HG03354 (cell line): ENCODE measurements around the gene EPHB2.
"Not testable (repeated sequence)": the region's sequence is repeated elsewhere in the genome, so short reads cannot be mapped to it uniquely, and the experiment has no call there.

Experiments
- ATAC-seq: cut with Tn5 transposase; IDR thresholded peaks from one replicate; pipeline ENCODE4 v1.9.1; 2021; ENCODE audit warnings: mild to moderate bottlenecking; ENCODE audit not compliant: unreplicated experiment, poor library complexity, severe bottlenecking

Gene EPHB2

DNA sequence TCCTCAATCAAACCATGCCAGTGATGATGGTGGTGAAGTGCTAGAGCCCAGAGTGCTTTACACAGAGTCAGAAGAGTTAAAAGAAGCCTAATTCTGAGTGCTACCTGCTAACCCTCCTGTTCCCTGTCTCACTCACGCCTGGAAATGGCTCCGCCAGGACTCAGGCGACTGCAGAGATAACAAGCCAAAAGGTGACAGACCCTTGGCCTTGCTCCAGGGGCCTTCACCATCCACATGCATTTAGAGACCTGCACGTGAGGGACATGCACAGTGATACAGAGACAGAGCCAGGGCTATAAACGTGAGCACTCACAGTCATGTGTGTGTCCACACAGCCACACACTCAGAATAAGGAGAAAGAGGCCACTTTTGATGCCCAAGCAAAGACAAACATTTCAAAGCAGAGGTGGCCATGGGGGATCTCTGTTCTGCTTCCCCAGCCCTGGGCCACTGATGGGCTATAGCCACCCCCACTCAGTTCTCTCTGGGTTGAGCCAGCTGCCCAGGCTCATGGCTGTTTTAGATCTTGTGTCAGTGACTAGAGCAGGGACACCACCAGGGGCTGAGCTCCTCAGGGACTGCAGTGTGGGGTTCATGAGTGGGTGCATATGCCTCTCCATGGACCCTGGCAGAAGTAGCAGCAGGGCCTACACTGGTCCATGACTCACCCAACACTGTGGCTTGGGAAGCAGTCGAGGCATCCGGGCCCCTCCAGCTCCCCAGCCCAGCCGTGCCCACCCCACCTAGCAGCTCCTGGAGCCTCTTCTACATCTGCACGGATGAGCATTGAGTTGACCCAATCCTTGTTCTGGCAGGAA, 117.2 kb downstream of the EPHB2 start:
- ATAC-seq, result no peak

DNA sequence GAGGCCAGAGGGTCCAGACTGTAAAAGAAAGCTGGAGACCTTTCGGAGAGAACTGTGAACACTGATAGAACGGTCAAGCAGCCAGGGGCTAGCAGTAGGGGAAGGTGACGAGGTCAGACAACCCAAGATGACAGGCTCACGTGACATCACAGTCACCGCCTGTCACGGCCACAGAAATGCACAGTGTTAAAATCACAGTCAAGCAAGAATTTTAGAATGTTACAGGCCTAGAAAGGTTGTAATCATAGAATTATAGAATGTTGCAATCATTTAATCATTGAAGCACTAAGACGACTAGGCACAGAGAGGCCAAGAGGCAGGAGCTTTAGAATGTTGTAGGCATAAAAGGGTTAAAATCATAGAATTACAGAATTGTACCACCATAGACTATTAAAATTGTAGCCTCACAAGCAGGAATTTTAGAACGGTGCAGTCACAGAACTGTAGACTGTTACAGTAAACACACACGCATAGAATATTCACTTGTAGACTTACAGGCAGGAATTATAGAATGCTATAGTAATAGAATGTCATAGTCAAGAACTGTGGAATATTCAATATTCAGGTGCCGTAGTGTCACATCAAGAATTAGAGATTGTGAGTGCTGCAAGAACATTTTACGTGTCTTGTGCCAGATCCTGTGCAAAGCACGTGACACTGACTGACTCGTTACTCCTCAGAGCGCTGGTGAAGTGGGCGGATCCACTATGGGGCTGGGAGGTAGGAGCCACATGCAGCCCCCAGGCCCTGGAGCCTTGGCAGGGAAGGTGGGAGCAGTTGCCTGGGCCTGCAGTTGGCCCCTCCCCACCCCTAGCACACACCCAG, 118.1 kb downstream of the EPHB2 start:
- ATAC-seq, result no peak

DNA sequence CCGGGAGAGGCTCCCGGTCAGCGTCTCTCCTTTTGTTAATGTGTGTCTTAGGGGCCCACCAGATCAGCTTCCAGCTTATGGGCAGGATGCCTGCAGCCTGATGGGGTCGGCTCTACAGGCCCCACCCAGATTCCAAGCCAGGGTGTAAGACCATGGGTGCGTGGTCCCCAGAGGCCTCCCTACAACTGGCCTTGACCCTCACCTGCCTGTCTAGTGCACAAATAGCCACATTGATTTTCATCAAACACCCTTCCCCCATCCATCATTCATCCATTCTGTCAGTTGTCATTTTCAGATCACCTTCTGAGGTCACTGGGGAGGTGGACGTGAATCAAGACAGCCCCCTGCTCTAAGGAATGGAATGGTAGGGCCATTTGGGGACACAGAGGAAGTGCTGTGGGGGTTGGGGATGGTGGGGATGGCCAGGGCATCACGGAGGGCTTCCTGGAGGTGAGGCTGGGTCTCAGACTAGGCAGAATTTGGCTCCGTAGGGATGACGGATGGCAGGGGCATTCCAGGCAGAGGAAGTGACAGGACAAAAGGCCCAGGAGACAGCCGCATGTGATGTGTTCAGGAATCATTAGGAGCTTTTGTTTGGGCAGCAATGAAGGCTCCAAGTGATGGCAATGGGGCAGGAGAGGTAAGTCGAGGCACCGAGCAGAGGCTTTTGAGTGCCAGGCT, 118.8 kb downstream of the EPHB2 start:
- ATAC-seq, result no peak

DNA sequence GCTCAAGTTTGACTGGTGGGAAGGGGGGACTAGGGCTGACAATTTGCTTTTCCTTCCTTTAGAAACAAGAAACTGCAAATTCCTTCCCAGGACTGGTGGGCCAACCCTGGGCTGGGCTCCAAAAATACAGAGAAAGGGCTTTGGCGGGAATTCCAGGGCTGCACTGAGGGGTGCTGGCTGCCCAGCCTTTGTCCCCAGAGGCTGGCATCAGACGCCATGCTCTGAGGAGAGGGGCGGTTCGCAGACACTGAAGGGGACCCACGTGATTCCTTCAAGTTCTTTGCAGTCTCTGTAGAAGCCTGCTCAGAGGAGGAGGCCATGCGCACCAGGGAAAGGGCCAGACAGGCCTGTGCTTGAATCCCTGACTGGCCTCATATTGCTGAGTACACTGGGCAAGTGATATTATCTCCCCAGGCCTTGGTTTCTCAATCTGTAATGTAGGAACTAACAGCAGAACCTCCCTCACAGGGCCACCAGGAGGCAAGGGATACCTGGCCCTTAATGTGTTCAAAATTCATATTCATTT, 119.5 kb downstream of the EPHB2 start:
- no peak for ATAC-seq

DNA sequence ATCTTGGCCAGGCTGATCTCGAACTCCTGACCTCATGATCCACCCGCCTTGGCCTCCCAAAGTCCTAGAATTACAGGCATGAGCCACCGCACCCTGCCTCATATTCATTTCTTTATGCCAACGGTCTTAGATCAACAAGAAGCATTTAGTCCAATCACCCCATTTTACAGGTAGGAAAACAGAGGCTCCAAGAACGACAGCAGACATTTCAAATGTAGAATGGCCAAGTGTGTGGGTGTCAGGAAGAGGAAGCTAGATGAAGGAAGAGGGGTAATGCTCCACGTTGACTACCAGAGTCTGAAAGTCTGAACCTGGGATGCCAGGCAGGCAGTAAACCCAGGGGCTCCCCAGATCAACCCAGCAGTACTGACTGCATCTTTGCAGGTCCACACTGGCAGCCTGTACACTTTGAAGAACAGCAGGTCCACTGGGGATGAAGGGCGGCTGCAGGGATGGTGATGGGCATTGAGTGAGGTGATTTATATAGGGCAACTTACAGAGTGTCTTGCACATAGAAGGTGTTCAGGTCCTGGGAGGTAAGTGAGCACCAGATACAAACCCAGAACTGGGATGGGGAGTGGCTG, 120.2 kb downstream of the EPHB2 start:
- ATAC-seq, result no peak

DNA sequence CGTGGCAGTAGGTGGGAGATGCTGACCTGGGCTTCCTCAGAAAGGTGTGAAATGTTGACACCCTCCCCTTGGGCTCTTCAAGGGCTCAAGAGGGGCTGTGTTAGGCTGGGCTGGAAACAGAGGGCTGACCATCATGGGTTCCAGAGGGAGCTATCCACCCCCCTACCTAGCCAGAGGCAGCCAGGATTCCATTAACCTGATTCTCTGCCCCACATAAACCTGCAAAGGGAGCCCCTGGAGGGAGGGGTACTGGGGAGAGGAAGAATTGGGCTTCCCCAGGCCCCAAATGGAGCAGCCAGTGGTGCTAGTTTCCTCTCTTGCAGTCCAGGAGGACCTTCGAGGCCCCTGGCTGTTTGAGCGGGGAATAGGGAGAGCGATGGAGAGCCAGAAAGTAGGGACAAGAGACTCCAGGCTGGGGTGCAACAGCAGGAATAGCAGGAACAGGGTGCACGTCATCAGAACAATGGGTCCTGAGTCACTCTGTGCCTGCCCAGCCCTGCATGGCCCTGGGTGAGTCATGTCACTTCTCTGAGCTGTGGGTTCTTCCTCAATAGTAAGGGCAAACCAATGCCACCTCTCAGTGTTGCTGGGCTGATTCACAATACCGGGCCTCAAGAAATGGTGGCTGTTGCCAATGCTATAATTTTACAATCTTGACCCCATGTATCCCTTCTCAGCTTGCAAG, 121.2 kb downstream of the EPHB2 start:
- no peak for ATAC-seq

DNA sequence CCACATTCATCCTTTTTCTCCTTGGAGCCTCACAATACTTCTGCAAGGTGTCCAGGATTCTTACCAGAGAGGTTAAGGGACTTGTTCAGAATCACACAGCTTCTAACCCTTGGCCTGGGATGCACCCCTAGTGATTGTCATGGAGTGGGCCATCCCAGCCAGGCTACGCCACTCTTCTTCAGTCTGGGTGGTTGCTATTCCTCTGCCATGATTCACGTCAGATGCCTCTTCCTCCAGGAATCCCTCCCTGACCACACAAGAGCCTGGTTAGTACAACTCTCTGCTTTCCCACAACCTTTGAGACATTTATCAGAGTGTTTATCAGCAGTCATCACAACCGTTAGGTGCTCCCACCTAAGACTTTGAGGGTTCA, 121.8 kb downstream of the EPHB2 start:
- no peak for ATAC-seq

DNA sequence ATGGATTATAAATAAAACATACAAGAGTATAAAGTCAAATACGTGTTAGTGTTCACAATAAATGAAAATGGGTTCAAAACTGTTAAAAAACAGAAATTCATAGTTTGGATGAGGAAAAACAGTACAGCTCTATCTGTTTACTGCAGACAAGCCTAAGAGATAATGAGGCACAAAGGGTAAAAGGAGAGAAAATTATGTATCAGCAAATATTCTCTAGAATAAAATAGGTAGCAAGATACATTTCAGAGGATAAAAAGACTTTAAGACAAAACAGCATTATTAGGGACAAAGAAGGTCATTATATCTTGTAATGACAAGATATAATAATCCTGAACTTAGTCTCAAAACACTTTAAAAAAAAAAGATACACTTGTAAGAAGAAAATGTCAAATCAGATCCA, 123.1 kb downstream of the EPHB2 start:
- no peak for ATAC-seq

DNA sequence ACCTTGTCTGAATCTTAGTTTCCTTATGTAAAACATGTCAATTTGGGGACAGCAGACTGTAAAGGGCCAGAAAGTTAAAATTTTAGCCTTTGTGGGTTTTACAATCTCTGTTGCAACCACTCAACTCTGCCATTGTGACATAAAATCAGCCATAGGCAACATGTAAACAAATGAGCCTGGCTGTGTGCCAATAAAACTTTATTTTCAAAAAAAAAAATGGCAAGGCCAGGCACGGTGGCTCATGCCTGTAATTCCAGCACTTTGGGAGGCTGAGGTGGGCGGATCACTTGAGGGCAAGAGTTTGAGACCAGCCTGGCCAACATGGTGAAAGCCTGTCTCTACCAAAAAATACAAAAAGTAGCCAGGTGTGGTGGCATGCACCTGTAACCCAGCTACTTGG, 123.8 kb downstream of the EPHB2 start:
- ATAC-seq, result not testable (repeated sequence)

DNA sequence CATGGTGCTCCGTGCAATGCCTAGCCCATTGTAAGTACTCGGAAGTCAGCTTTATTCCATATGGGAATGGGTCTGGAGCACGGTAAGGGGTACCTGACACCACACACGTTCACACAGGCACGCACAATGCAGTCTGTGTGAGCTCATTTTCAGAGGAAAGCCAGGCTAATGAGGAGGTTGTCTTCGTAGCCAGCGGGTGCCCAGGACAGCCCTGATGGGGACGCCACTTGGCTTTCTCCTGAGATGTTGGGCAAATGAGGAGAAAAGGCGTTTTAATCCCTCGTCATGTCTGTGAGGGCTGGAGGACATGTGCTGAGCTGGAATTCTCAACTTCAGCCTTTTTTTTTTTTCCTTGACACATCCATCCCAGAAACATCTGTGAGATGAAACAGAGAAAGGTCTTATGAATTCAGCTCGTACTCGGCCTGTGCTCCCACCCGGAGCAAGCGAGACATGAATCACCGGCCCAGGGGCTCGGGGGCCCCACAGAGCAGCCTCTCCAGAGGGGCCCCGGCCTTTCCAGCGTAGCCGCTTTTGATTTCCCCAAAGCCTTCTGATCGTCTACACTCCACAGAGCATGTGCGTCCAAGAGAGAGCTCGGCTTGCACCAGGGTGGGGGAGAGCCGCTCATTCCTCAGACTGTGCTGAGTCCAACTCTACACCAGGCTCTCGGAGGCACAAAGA, 125.1 kb downstream of the EPHB2 start:
- ATAC-seq, result no peak

DNA sequence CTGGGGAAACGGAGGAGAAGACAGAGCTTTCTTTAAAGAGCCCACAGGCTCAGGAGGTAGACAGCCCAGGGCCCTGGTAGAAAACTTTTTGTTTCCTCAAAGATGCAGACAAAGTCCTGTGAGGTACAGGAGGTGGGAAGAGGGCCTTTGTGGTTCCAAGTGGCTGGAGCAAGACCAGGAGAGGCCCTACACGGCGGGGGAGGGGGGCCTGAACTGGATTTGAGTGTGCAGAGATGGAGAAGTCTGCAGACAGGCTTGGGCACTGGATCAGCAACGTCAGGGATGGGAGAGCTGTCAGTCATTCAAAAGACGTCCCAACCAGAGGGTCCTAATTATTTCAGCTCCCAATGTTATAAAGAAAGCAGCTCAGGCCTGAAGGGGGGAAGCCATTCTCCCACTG, 126.2 kb downstream of the EPHB2 start:
- ATAC-seq, result no peak

DNA sequence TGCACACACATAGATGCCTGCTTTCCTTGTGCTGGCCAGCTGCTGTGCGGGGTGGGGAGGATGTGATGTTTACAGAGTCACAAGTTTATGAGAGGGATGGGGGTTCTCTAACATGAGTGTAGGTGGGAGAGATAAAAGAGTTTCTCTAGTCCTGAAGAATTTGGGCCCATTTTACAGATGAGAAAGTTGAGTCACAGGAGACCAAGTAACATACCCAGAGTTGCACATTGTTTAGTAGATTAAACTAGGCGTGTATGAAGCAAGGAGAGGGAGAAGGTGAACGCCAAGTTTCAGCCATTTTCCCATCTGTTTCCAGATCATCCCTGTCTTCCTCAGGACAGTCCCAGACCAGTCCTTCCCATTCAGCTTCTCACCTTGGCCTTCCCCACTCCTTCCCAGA, 126.7 kb downstream of the EPHB2 start:
- ATAC-seq, result no peak

DNA sequence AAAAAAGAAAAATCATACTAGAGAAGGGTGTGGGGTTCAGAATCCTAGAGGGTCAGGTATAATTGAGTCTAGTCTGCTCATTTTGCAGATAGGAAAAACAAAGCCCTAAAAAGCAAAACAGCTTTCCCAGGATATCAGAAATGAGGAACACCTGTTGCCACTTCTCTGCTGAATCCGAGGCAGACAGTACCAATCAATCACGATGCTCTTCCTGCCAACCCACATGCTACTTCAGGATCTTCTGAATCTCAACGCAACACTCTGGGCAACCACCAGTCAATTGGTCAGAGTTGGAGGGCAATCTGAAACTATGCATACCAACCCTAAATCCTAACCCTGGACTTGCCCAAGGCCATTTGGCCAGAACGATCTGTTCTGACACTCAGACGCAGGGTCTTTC, 128.3 kb downstream of the EPHB2 start:
- no peak for ATAC-seq

DNA sequence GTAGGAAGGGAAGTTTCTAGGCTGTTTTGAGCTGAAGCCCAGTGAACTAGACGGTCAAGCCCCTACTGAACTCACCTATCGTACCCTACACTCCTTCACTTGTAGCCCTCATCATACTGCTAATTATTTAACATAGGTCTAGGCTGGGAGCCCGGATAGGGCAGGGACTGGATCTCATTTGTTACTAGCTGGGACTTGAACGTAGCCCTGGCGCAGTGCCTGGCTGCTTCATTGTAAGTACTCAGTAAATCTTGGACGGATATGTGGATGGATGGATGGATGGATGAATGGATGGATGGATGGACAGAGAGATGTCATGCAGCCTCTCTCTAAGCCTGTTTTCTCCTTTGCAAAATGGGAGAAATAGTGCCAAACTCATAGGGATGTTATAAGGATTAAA, 129.2 kb downstream of the EPHB2 start:
- ATAC-seq, result no peak

DNA sequence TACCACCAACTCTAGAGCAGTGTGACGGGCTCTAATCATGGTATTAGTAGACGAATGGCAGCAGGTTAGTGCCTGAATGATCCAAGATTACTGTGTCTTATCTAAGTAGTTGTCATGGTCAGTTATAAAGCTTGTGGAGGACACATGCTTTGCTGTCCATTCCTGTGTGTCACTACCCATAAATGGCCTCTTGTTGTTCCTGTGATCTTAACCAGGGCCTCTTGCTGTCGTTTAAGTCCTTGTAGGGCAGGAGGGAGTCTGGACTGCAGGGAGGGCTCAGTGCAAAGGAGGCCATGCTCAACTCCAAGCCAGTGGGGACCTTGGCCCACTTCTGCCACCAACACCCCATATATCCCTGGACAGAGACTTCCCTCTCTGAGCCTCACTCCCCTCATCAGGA, 130.5 kb downstream of the EPHB2 start:
- ATAC-seq, result no peak

DNA sequence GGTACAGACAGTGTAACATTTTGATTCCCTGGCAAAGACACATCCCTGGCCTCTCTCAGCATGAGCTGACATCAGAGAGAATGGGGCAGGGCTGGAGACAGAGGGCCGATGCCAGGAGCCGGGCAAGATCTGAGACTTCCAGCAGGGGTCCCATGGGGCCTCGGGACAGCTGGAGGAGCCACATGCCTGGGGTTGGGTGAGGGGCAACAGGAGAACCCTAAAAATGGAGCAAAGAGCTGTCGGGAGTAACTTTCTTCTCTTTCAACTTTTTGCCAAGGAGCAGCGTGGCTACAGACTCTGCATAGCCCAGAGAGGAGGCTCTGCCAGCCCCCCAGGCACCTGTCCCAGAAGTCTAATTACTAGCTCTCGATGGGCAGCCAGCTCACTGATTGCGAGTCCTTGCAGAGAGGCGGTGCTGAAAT, 131.2 kb downstream of the EPHB2 start:
- ATAC-seq, result no peak

DNA sequence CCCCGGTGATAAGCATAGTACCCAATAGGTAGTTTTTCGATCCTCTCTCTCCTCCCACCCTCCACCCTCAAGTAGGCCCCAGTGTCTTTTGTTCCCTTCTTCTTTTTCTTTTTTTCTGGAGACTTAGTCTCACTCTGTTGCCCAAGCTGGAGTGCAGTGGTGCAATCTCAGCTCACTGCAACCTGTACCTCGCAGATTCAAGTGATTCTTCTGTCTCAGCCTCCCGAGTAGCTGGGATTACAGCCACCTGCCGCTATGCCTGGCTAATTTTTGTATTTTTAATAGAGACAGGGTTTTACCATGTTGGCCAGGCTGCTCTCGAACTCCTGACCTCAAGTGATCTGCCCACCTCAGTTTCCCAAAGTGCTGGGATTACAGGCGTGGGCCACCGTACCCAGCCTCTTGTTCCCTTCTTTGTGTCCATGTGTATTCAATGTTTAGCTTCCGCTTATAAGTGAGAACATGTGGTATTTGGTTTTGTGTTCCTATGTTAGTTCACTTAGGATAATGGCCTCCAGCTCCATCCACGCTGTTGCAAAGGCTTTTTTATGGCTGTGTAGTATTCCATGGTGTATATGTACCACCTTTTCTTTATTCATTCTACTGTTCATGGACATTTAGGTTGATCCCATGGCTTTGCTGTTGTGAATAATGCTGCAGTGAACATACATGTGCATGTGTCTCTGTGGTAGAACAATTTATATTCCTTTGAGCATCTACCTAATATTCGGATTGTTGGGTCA, 133.0 kb downstream of the EPHB2 start:
- ATAC-seq, result not testable (repeated sequence)

DNA sequence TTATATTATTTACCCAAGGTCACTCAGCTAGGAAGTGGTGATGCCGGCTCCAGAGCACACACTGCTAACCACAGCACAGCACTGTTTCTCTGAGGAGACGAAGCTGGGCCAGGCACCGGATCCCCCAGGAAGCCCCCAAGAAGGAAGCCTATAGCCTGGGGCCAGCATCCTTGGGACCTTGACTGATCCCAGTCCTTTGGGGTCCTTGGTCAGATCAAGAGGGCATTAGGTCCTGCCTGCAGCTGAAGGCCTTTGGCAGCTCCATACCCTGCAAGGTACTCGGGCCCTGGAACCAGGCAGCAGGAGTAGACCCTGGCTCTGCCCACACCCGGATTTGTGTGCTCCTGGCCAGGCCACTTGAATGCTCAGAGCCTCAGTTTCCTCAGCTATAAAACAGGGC, 134.0 kb downstream of the EPHB2 start:
- ATAC-seq, result no peak
